ENCODE data around the gene CAMKK2.

Gene CAMKK2

DNA sequence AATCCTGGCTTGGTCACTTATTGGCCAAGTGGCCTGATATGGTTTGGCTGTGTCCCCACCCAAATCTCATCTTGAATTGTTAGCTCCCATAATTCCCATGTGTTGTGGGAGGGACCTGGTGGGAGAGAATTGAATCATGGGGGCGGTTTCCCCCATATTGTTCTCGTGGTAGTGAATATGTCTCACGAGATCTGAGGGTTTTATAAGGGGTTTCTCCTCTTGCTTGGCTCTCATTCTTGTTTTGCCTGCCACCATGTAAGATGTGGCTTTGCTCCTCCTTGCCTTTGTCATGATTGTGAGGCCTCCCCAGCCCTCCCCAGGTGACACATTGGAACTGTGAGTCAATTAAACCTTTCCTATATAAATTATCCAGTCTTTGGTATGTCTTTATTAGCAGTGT lies 105.4 kb downstream of the CAMKK2 start:
- no peak for DNase-seq (ENCODE audit: low read depth)

- DNase-seq (ENCODE audit: low read depth): no peak
Measured at GRCh38 chr12:121190523-121191031, 105.9 kb downstream of the CAMKK2 start.

GRCh38 chr12:121189619-121190155 lies 106.8 kb downstream of the CAMKK2 start:
- DNase-seq (ENCODE audit: low read depth): no peak

GRCh38 chr12:121189131-121189530 lies 107.4 kb downstream of the CAMKK2 start:
- no peak for DNase-seq (ENCODE audit: low read depth)

- DNase-seq (ENCODE audit: low read depth): no peak
Measured at GRCh38 chr12:121188227-121188626, 108.3 kb downstream of the CAMKK2 start.
